MCF 10A (cell line): ENCODE measurements around the gene ANGEL2. TPM values are rescaled to one million over a fixed set of nuclear protein-coding genes. Genes with fewer than 3 reads are reported as not detected.
A peak's percentile ranks its signal among the peaks of the same experiment; 100 is the strongest.

Experiments
- BruUV-seq: library from RNA; stranded (reverse); fragments of 400-500 nt; replicated peaks from 2 replicates; lab custom pipeline; 2021; lab: Mats Ljungman, UMichigan
- CTCF ChIA-PET: fragments of 300-600 bp; sonication (Branson Sonifier 250); formaldehyde crosslinking; extraction: SDS; loops from one replicate; lab custom pipeline; 2021; ENCODE audit warnings: antibody characterized with exemption, inconsistent platforms; lab: Yijun Ruan, JAX
- POLR2A ChIA-PET: fragments of 300-600, 350-650 bp; sonication (Branson Sonifier 250); formaldehyde crosslinking; extraction: SDS; loops from one replicate; lab custom pipeline; 2020; ENCODE audit warnings: antibody characterized with exemption, inconsistent platforms; lab: Yijun Ruan, JAX
- DNase-seq: peaks from one replicate; pipeline ENCODE4 v3.0.0-alpha.2; 2018; ENCODE audit not compliant: unreplicated experiment
- H3K27ac Mint-ChIP-seq: one replicate; pipeline ENCODE4 v1.8.0; 2022; ENCODE audit warnings: mild to moderate bottlenecking, low read depth, mixed read lengths; ENCODE audit not compliant: unreplicated experiment
- H3K27me3 Mint-ChIP-seq: one replicate; pipeline ENCODE4 v1.8.0; 2022; ENCODE audit warnings: mixed read lengths; ENCODE audit not compliant: insufficient read depth, unreplicated experiment
- H3K36me3 Mint-ChIP-seq: one replicate; pipeline ENCODE4 v1.8.0; 2022; ENCODE audit warnings: mild to moderate bottlenecking, moderate library complexity, mixed read lengths; ENCODE audit not compliant: insufficient read depth, unreplicated experiment
- H3K4me1 Mint-ChIP-seq: one replicate; pipeline ENCODE4 v1.8.0; 2022; ENCODE audit warnings: mixed read lengths; ENCODE audit not compliant: insufficient read depth, unreplicated experiment
- H3K4me3 Mint-ChIP-seq: one replicate; pipeline ENCODE4 v1.8.0; 2022; ENCODE audit warnings: mild to moderate bottlenecking, moderate library complexity, mixed read lengths; ENCODE audit not compliant: unreplicated experiment
- H3K9me3 Mint-ChIP-seq: one replicate; pipeline ENCODE4 v1.8.0; 2022; ENCODE audit warnings: mixed read lengths; ENCODE audit not compliant: unreplicated experiment
- intact Hi-C: fragments of 100-400 bp; cut with micrococcal nuclease; formaldehyde crosslinking; loops from 2 replicates; pipeline ENCODE4 v1.14.1; 2022
- total RNA-seq: library from RNA; stranded (reverse); gene quantifications from 2 replicates; pipeline ENCODE4 v1.2.3, GENCODE V29; 2022
- TF ChIP-seq, protein P1 (sequence below): fragments of 200-600 bp; IDR thresholded peaks from one replicate; pipeline ENCODE4 v1.8.0; 2022; ENCODE audit warnings: antibody characterized with exemption, mild to moderate bottlenecking; ENCODE audit not compliant: unreplicated experiment

Gene ANGEL2
- total RNA-seq, 1 experiment from 2014 or later = 89.7 TPM

- Mint-ChIP-seq H3K27me3 (no peaks in the 10 kb centered on the region), H3K4me1 (no peaks in the 10 kb centered on the region), H3K4me3 (no peak overlapping the region), H3K9me3 (no peaks in the 10 kb centered on the region), H3K27ac (no peak overlapping the region), H3K36me3 (no peaks in the 10 kb centered on the region)
- TF ChIP-seq, protein P1, sequence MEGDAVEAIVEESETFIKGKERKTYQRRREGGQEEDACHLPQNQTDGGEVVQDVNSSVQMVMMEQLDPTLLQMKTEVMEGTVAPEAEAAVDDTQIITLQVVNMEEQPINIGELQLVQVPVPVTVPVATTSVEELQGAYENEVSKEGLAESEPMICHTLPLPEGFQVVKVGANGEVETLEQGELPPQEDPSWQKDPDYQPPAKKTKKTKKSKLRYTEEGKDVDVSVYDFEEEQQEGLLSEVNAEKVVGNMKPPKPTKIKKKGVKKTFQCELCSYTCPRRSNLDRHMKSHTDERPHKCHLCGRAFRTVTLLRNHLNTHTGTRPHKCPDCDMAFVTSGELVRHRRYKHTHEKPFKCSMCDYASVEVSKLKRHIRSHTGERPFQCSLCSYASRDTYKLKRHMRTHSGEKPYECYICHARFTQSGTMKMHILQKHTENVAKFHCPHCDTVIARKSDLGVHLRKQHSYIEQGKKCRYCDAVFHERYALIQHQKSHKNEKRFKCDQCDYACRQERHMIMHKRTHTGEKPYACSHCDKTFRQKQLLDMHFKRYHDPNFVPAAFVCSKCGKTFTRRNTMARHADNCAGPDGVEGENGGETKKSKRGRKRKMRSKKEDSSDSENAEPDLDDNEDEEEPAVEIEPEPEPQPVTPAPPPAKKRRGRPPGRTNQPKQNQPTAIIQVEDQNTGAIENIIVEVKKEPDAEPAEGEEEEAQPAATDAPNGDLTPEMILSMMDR = no peak
- no TSS peak for BruUV-seq
- ChIA-PET CTCF (interaction anchor here (0.6 to 1.3 kb wide), 5 partner anchors 9 to 42 kb away, joined by 3 to 4 read pairs (median 3); no protein-coding TSS in a partner anchor), POLR2A (interaction anchor here (0.7 to 0.9 kb wide), 2 partner anchors 30 to 229 kb away, joined by 3 read pairs; partner anchors contain the start of gene NSL1)
- intact Hi-C loops = no loop called here
- no peak for DNase-seq
These were observed 4.3 kb upstream of the ANGEL2 start for GRCh38 chr1:213020016-213020415.

DNA sequence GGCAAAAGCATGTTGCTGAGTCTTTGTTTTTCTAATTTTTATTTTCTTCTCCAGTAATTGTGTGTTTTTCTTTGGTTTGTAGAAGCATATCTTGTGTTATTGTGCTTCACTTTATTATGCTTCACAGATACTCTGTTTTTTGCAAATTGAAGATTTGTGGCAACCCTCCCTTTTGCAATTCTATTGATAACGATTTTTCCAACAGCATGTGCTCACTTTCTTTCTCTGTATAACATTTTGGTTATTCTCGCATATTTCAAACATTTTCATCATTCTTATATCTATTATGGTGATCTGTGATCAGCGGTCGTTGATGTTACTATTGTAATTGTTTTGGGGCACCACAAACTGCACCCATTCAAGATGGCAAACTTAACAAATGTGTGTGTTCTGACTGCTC lies 3.8 kb upstream of the ANGEL2 start:
- no peak overlapping the region for H3K4me3 Mint-ChIP-seq
- DNase-seq = no peak
- TF ChIP-seq, protein P1 = no peak
- no peaks in the 10 kb centered on the region for H3K4me1 Mint-ChIP-seq
- H3K27ac Mint-ChIP-seq = no peak overlapping the region
- H3K9me3 Mint-ChIP-seq = no peaks in the 10 kb centered on the region
- no TSS peak for BruUV-seq
- CTCF ChIA-PET = no interaction called here
- POLR2A ChIA-PET = interaction anchor here (0.7 to 0.9 kb wide), 2 partner anchors 31 to 228 kb away, joined by 3 read pairs; partner anchors contain the start of gene NSL1
- H3K27me3 Mint-ChIP-seq = no peaks in the 10 kb centered on the region
- intact Hi-C loops = no loop called here
- H3K36me3 Mint-ChIP-seq = no peaks in the 10 kb centered on the region

- ChIA-PET CTCF (interaction anchor here (0.6 kb wide), 2 partner anchors 49 to 206 kb away, joined by 3 to 5 read pairs; no protein-coding TSS in a partner anchor), POLR2A (interaction anchor here (1.6 kb wide), 1 partner anchor 27 kb away, joined by 4 read pairs; no protein-coding TSS in a partner anchor)
- Mint-ChIP-seq H3K27ac (no peak overlapping the region), H3K36me3 (peaks cover 11% of the 10 kb centered on the region), H3K4me3 (no peak overlapping the region), H3K27me3 (no peaks in the 10 kb centered on the region), H3K9me3 (no peaks in the 10 kb centered on the region), H3K4me1 (peaks cover 13% of the 10 kb centered on the region)
- no peak for DNase-seq
- intact Hi-C loops = no loop called here
- TF ChIP-seq, protein P1 = no peak
- no TSS peak for BruUV-seq
These were observed 2.0 kb upstream of the ANGEL2 start for GRCh38 chr1:213017447-213018273.

DNA sequence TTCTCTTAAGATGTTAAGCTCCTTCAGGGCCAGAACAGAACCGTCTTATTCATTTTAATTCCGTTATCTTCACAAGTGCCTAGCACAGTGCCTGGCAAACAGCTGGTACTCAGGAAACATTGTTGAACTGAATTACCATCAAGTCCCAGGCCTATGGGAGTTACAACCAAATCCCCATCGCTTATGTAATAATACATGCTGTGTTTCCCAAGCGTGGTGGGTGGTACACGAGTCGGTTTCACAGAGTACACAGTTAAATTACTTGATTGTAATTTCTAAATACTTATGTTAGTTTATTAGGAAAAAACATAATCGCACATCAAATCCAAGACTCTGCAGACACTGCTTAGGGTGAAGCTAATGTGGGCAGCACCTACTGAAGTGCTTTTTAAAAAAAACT lies 1.0 kb downstream of the ANGEL2 start:
- Mint-ChIP-seq H3K27ac (peak overlapping the region; percentile 84), H3K4me3 (peak overlapping the region; percentile 91), H3K27me3 (no peaks in the 10 kb centered on the region), H3K4me1 (peaks cover 13% of the 10 kb centered on the region), H3K9me3 (no peaks in the 10 kb centered on the region), H3K36me3 (peaks cover 39% of the 10 kb centered on the region)
- CTCF ChIA-PET = interaction anchor here (0.6 to 2.0 kb wide), 9 partner anchors 9 to 683 kb away, joined by 3 to 9 read pairs (median 4); partner anchors contain the start of gene RPS6KC1
- intact Hi-C loops = loop anchor here (1.0 kb wide), 2 partner anchors 37 to 56 kb away; partner anchors contain the start of gene RPS6KC1
- POLR2A ChIA-PET = interaction anchor here (0.6 to 5.0 kb wide), 24 partner anchors 9 to 1391 kb away, joined by 3 to 32 read pairs (median 4); partner anchors contain the start of genes ATF3, FLVCR1, NSL1 and RPS6KC1
- no TSS peak for BruUV-seq
- TF ChIP-seq, protein P1 = no peak
- peak; percentile 52 for DNase-seq
